HG03432 (cell line): ENCODE measurements around the gene PET100.
"Not testable (repeated sequence)": the region's sequence is repeated elsewhere in the genome, so short reads cannot be mapped to it uniquely, and the experiment has no call there.

Experiments used
- ATAC-seq: cut with Tn5 transposase; IDR thresholded peaks from one replicate; pipeline ENCODE4 v1.9.1; 2021; ENCODE audit warnings: mild to moderate bottlenecking, moderate library complexity; ENCODE audit not compliant: unreplicated experiment

PET100 gene

DNA sequence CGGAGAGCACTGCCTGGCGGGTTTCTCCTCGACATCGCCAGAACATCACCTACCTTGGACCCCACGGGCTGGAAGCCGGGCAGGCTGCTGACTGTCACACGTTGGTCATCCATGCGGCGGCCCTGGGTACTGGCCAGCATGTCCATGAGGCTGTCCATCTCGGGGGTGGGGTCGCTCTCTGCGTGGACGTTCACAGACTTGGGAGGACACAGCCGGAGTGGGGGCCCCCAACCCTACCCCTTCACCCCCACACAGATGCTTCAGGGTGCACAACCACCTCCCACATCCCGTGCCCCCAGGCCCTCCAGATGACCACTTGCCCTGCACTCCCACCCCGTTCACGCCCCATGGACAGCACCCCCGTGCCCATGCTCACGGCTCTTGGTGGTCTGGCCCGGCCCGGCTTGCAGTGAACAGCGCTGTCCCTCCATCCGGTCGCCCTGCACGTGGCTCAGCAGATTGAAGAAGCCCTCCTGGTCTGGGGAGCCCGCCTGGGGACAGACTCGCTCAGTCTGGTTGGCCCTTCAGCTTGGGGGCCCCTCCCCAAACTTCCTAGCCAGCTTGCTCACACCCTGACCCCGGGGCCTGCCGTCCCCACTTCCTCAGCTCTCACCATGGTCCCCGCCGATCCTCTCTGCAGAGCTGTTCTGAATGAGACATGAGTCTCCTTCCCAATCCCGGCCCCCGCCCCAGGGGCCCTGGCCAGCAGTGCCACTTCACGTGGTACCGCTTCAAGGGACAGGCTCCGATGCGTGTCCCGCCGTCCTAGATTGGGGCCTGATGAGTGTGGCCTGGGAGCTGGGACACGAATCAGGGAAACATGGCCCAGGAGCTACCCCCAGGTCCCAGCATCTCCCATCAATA lies 3.0 kb downstream of the PET100 start:
- no peak for ATAC-seq

DNA sequence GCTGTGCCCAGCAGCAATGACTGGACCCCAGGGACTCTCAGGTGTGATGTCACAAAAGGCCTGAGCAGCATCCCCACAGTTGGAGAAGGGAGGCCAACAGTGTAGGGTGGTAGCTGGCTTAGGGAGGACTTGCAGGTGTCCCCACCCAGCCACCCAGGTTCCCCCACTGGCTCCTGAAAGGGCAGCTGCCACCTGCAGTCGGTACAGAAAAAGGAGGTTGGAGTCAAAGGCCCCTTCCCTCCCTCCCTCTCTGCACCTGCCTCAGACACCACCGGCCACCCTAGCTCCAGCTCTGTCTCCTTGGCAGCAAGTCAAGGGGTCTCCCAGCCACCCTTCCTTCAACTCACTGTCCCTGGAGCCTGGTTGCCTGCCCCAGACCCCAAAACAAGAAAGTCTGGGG lies 4.1 kb downstream of the PET100 start, which contains the start of gene PCP2:
PCP2 (minus strand) TSS at position 22 of the 400 bp plus-strand sequence. CDS start 262 bp downstream, outside the sequence.
- ATAC-seq = no peak

DNA sequence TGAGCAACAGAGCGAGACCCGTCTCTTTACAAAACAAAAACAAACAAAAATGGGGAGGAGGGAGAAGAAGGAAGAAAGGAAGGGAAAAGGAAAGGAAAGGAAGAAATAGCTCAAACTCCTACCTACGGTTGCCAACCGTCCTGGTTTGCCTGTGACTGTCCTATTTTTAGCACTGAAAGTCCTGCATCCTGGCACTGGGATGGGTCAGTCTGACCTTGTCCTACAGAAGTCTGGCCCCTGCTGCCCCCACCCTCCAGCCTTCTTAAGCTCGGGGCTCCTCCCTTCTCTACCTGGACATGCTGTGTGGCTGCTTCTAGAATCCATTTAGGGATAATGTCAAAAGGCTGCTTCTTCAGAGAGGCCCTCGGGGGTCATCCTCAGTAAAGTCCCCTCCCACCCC lies 6.1 kb downstream of the PET100 start:
- no peak for ATAC-seq

DNA sequence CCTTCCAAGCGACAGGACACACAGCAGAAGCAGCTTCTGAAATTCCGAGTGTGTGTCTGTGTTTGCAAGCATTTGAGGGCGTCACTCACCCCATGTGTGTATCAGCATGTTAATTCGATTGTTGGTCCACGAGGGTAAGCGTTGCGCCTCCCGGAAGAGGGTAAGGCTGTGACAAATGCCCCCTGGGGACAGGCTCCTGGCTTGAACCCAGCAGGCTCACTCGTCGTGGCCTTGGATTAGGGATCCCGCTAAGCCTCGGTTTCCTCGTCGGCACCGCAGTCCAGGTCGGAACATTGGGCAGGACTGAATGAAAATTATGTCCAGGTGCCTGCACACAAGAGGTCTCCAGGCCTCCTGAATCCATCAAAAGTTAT lies 6.7 kb downstream of the PET100 start:
- ATAC-seq = no peak

DNA sequence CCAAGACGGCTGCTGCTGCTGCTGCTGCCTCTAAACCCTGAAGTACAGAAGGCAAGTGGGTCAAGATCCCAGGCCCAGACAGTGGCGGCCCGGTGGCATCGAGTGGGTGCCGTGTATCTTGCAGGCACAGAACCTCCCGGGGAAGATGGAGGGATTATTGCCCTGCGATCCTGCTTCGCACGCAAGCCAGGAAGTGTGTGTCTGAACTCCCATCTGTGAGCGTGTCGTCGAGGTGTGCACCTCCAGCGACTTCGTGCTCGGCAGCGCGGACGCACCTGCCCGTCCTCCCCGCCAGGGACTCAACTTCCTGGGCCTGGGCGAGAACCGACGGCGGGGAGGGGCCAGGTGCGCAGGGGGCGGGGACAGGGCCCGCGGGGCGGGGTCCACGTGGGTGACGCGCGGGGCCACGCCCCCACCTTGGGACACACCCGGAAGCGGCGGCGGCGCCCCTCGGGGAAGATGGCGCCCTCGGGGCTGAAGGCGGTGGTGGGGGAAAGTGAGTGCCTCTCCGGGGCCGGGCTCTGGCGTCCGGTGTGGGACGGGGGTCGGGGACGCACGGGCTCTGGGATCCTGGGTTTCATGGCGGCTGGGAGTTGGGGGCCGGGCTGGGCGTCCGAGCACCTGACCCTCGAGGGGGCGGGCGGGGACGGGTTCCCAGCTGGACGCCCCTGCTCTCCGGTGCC lies 7.2 kb downstream of the PET100 start, which contains the start of gene STXBP2:
STXBP2 (plus strand) TSS at position 420 of the 683 bp plus-strand sequence; CDS start at position 460, 40 bp downstream.
- ATAC-seq = peak; percentile 76

DNA sequence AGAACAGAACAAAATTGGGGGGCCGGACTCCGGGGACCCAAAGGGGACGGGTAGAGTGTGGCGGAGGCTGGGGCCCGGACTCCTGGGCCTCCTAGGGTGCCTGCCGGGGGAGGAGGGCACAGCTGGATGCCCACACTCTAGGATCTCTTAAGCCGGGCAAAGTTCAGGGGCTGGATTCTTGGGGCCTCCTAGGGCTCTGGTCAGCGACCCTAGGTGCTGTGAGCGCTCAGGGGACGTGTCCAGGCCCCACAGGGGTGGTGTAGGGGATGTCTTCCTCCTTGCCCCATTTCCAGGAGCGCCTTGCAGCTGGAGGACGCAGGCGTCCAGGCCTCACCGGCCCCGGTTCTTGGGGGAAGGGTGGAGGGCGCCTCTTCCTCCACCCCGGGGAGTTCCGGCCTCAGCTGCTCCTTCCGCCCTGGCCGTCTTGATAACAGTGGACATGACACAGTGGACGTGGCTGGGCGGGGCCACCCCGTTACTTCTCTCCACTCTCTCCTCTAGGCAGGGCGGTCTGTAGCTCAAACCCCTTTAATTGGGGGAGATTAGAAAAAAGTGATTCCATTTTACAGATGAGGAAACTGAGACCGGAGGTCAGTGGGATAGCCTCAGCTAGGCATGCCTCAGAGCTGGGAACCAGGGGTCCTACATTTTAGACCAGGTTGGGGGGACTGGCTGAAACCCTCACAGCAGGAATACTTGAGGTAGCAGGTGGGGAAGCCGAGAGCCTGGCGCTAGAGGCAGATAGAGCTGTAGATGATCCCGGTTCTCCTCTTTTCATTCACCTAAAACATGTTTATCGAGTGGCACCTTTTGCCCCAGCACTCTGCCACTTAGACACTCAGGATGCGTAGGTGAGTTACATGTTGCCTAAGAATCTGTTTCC lies 8.0 kb downstream of the PET100 start:
- peak; percentile 16 for ATAC-seq

DNA sequence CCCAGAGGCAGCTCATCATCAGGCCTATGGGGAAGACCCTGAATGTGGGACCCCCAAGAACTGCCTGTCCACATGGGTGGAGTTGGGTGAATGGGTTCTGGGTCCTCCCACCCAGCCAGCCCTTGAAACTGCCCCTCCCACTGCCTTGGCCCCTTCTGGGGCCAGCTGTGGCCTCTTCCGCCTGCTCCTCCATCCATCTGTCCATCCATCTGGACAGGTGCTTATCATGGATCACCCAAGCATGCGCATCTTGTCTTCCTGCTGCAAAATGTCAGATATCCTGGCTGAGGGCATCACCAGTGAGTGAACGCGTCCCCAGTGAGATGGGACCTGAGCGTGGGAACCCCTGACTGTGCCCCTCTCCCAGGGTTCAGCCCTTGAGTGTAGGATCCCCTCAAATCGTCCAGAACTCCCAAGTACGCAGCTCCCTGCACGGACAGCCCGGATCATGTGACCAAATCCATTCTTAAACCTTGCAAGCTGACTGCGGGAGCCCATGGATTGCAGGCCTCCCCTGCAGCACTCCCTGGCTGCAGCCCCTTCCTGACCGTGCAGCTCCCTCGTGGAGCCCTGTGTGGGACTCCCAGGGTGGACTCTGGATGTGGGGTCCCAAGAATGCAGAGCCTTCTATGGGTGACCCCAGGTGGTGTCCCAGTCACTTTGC lies 9.3 kb downstream of the PET100 start:
- no peak for ATAC-seq

DNA sequence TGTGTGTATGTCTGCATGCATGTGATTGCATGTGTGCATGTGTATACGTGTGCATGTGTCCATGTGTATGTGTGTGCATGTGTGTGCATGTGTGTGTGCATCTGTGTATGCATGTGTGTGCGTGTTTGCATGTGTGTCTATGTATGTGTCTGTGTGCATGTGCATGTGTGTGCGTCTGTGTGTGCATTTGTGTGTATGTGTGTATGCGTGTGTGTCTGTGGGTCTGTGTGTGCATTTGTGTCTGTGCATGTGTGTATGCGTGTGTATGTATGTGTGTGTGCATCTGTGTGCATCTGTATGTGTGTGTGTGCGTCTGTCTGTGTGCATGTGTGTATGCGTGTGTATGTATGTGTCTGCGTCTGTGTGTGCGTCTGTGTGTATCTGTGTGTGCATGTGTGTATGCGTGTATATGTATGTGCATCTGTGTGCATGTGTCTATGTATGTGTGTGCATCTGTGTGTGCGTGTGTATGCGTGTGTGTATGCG lies 10.3 kb downstream of the PET100 start:
- ATAC-seq = no peak

DNA sequence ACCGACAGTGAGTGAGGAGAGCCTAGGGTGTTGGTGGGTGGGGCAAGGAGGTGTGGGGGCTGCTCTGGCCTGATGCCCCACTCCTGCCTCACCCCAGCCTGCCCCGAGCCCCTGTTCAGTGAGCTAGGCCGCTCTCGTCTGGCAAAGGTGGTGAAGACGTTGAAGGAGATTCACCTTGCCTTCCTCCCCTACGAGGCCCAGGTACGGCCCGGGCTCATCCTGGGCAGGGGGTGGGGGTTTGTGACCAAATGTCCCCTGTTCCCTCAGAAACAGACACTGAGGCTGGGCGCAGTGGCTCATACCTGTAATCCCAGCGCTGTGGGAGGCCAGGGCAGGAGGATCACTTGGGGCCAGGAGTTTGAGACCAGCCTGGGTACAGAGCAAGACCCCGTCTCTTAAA lies 11.2 kb downstream of the PET100 start:
- ATAC-seq = no peak

DNA sequence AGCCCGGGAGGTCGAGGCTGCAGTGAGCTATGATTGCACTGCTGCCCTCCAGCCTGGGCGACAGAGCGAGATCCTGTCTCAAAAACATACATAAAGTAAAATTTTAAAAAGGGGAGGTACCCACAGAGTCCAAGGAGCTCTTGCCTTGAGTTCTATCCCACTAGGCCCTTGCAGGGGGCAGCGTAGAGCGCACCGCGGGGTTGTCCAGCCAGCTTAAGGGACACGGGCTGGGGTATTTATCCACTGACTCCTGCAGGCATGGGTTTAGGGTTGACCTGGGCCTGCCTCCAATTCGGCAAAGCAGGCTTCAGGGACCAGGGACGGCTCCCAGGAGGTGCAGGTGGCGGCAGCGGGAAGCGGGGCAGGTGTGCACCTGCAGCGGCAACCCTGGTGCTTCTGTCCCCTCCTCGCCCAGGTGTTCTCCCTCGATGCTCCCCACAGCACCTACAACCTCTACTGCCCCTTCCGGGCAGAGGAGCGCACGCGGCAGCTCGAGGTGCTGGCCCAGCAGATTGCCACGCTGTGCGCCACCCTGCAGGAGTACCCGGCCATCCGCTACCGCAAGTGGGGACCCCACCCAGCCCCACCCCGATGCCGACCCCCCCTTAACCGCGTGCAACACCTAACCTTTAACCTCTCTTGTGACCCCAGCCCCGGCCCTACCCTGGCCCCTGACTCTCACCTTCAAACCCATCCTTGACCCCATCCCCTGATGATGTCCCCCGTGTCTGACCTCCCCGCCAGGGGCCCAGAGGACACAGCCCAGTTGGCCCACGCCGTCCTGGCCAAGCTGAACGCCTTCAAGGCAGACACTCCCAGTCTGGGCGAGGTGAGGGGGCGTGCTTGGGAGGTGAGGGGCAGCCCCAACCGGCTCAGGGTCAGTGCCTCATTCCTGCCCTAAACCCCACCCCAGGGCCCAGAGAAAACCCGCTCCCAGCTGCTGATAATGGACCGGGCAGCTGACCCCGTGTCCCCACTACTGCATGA lies 12.0 kb downstream of the PET100 start:
- no peak for ATAC-seq

DNA sequence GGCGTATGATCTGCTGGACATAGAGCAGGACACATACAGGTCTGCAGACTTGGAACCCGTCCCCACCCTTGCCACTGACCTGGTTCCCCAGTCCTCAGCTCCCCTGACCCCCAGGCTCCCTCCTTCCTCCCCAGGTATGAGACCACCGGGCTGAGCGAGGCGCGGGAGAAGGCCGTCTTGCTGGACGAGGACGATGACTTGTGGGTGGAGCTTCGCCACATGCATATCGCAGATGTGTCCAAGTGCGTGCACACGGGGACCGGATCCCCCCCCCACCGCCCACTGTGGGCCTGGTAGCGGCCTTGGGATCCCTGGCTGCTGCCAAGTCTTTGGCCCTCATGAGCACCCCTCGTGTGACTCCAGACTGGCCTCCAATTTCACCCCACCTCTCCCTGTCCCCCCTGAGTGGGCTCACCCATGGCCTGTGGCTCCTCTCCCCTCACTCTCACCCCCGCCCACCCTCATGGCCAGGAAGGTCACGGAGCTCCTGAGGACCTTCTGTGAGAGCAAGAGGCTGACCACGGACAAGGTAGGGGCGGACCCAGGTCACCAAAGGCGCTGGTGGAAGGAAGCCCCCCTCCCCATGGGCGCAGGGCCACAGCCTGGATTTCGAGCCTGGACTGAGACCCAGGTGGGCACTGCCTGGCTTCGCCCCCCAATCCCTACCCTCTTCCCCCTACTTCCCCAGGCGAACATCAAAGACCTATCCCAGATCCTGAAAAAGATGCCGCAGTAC lies 12.9 kb downstream of the PET100 start:
- ATAC-seq = no peak

DNA sequence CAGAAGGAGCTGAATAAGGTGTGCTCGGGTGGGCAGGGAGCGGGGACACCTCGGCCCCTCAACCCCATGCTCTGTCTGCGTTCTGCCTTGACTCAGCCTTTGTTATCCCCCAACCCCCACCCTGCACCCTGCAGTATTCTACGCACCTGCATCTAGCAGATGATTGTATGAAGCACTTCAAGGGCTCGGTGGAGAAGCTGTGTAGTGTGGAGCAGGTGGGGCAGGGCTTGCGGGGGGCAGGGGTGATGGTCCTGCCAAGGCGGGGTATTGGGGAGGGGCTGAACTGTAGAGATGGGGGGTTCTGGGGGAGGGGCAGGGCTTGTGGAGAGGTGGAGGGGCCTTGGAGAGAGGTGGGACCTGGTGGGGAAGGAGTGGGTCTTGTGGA lies 13.4 kb downstream of the PET100 start:
- ATAC-seq = no peak

DNA sequence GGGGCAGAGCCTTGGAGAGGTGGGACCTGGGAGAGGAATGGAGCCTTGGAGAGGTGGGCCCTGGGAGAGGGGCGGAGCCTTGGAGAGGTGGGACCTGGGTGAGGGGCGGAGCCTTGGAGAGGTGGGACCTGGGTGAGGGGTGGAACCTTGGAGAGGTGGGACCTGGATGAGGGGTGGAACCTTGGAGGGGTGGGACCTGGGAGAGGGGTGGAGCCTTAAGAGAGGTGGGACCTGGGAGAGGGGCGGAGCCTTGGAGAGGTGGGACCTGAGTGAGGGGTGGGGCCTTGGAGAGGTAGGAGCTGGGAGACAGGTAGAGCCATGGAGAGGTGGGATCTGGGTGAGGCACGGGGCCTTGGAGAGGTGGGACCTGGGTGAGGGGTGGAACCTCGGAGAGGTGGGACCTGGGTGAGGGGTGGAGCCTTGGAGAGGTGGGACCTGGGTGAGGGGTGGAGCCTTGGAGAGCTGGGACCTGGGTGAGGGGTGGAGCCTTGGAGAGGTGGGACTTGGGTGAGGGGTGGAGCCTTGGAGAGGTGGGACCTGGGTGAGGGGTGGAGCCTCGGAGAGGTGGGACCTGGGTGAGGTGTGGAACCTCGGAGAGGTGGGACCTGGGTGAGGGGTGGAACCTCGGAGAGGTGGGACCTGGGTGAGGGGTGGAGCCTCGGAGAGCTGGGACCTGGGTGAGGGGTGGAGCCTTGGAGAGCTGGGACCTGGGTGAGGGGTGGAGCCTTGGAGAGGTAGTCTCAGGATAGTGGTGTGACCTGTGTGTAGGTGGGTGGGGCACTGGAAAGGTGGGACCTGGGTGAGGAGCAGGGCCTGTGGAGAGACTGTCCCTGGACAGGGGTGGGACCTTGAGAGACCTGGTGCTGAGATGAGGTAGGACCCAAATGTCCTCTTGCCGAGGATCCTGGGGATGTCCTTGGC lies 14.3 kb downstream of the PET100 start:
- ATAC-seq = not testable (repeated sequence)

DNA sequence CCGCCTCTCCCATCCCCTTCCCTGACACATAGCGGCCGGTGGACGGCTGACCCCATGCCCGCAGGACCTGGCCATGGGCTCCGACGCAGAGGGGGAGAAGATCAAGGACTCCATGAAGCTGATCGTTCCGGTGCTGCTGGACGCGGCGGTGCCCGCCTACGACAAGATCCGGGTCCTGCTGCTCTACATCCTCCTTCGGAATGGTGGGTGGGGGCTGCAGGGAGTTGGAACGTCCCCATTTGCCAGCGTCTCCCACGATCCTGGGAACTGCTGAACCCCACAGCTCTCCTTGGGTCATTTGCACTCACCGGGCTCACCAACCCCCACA lies 14.9 kb downstream of the PET100 start:
- ATAC-seq = no peak

DNA sequence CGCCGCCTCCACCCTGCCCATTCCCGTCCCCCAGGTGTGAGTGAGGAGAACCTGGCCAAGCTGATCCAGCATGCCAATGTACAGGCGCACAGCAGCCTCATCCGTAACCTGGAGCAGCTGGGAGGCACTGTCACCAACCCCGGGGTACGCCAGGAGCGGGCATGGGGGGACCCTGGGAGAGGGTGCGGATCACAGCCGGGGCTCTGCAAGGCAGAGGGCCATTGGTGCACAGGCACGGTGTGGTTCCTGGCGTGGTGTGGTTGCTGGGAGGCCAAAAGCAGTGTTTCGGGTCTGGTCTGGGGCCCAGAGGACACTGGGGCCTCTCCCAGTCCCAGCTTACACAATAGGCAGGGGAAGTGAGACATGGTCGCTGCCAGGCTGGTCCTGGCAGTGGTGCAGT lies 15.6 kb downstream of the PET100 start:
- ATAC-seq = no peak

DNA sequence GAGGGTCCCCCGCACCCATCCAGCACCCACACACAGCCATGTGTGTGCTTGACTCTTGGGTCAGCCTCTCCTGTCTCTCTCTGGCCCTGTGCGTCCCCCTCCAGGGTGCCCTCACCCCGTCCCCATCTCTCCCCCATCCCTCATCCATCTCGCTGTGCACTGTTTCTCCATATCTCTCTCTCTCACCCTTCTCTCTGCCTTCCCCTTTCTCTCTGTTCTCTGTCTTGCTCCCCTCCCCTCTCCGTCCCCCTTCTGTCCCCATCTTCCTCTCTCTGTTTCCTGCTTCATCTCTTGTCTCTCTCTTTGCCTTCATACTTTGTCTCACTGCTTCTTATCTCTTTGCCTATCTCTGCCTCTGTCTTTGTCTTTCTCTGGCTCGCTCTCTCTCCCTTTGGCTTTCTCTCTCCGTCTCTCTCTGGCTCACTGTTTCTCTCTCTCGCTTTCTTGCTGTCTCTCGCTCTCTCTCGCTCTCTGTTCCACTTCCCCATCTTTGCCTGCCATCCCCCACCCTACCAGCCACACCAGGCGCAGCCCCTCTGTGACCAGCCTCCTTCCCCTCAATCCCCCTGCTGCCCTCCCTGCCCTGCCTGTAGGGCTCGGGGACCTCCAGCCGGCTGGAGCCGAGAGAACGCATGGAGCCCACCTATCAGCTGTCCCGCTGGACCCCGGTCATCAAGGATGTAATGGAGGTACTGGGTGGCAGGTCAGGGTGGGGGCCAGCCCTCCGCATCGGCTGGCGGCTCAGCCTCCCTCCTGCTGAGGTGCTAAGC lies 16.2 kb downstream of the PET100 start:
- no peak for ATAC-seq

DNA sequence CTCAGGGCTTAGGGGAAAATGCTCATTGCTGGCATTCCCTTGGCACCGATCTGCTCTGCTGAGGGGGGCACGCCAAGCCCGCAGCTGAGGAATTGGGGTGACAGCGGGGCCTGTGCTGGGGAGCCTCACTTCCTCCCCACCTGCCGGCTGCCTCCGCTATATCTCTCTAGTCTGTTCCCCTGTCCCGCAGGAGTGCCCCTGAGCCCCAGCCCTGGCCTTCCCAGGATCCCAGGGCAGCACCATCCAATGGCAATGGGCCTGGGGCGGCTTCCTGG lies 16.8 kb downstream of the PET100 start:
- no peak for ATAC-seq
